Stimulated activated CD8-positive, alpha-beta memory T cell treated with anti-CD3 and anti-CD28 coated beads, Interleukin-2, amount 100 ng/mL, for 48 hours (primary cell): Measurements from ENCODE around the gene PTPRM.

Source experiments
- DNase-seq, 2 donors: peaks; one replicate each; pipeline ENCODE4 v3.0.0-alpha.2; 2020; ENCODE audit warnings: low read depth in 2 of 2

Gene PTPRM

GRCh38 chr18:7896805-7897518, 329.8 kb downstream of the PTPRM start:
- DNase-seq, result no peak

GRCh38 chr18:7898181-7898580, 331.1 kb downstream of the PTPRM start:
- no peak for DNase-seq

GRCh38 chr18:7899078-7899477, 332.0 kb downstream of the PTPRM start:
- DNase-seq, result no peak

GRCh38 chr18:7900091-7900490, 333.0 kb downstream of the PTPRM start:
- DNase-seq, result no peak

GRCh38 chr18:7901657-7902056, 334.5 kb downstream of the PTPRM start:
- no peak for DNase-seq

GRCh38 chr18:7902399-7902839, 335.3 kb downstream of the PTPRM start:
- no peak for DNase-seq

GRCh38 chr18:7904529-7904928, 337.4 kb downstream of the PTPRM start:
- DNase-seq, result no peak

- no peak for DNase-seq
These were observed 341.7 kb downstream of the PTPRM start for GRCh38 chr18:7908681-7909299.

- no peak for DNase-seq
These were observed 347.9 kb downstream of the PTPRM start for GRCh38 chr18:7914834-7915670.

GRCh38 chr18:7918701-7919100, 351.6 kb downstream of the PTPRM start:
- no peak for DNase-seq

- DNase-seq, result no peak
These were observed 352.4 kb downstream of the PTPRM start for GRCh38 chr18:7919565-7919964.

- DNase-seq, result no peak
These were observed 354.9 kb downstream of the PTPRM start for GRCh38 chr18:7921938-7922587.

- DNase-seq, result no peak
These were observed 356.0 kb downstream of the PTPRM start for GRCh38 chr18:7923105-7923504.

- DNase-seq, result no peak
These were observed 357.5 kb downstream of the PTPRM start for GRCh38 chr18:7924616-7925015.

- DNase-seq, result no peak
These were observed 359.4 kb downstream of the PTPRM start for GRCh38 chr18:7926526-7926925.

GRCh38 chr18:7927119-7927518, 360.0 kb downstream of the PTPRM start:
- DNase-seq, result no peak

GRCh38 chr18:7931763-7932162, 364.6 kb downstream of the PTPRM start:
- no peak for DNase-seq

- no peak for DNase-seq
These were observed 370.2 kb downstream of the PTPRM start for GRCh38 chr18:7937268-7937667.

GRCh38 chr18:7939521-7939920, 372.4 kb downstream of the PTPRM start:
- no peak for DNase-seq

- DNase-seq, result no peak
These were observed 373.3 kb downstream of the PTPRM start for GRCh38 chr18:7940379-7940778.

- no peak for DNase-seq
These were observed 373.9 kb downstream of the PTPRM start for GRCh38 chr18:7940971-7941370.

- DNase-seq, result no peak
These were observed 374.4 kb downstream of the PTPRM start for GRCh38 chr18:7941533-7941932.
